SK-N-MC (cell line): ENCODE results near the gene SLC44A1.

ENCODE experiments used
- DNase-seq: peaks from one replicate; pipeline ENCODE4 v3.0.0-alpha.2; 2011; ENCODE audit warnings: low read depth, low spot score
- H3K27ac ChIP-seq: fragments of 200-600 bp; sonication (generic); 2 replicates; pipeline ENCODE4 v1.5.1; 2016; ENCODE audit warnings: mixed run types
- H3K36me3 ChIP-seq: fragments of 200-600 bp; sonication (generic); 2 replicates; pipeline ENCODE4 v1.6.1; 2017; ENCODE audit warnings: antibody characterized with exemption, low read length, mixed read lengths; ENCODE audit not compliant: insufficient read depth
- H3K4me3 ChIP-seq: fragments of 200-600 bp; sonication (generic); 2 replicates; pipeline ENCODE4 v1.5.1; 2016
- H3K9ac ChIP-seq: fragments of 200-600 bp; sonication (generic); 2 replicates; pipeline ENCODE4 v1.8.0; 2017; ENCODE audit warnings: mixed run types, mixed read lengths; ENCODE audit not compliant: insufficient read length
- H3K9me3 ChIP-seq: fragments of 200-600 bp; sonication (generic); 2 replicates; pipeline ENCODE4 v1.6.1; 2017; ENCODE audit warnings: low read depth, mild to moderate bottlenecking, antibody characterized with exemption, low read length, moderate library complexity, mixed read lengths
- EZH2 ChIP-seq: fragments of 200-600 bp; sonication (generic); IDR thresholded peaks from one replicate; pipeline ENCODE4 v1.6.1; 2017; ENCODE audit warnings: antibody characterized with exemption
- FOXP2 ChIP-seq: optimal IDR thresholded peaks from 2 replicates; pipeline ENCODE3; 2011; ENCODE audit warnings: mild to moderate bottlenecking, moderate library complexity; ENCODE audit not compliant: insufficient read depth; ENCODE audit errors: extremely low read length, control extremely low read depth
- POLR2AphosphoS5 ChIP-seq: IDR thresholded peaks from 2 replicates; pipeline ENCODE4 v1.6.1; 2012; ENCODE audit warnings: mild to moderate bottlenecking, low read depth, low read length, borderline replicate concordance

The SLC44A1 gene

GRCh38 chr9:105270711-105271110 is 26.3 kb downstream of the SLC44A1 start:
- Histone ChIP-seq H3K27ac (no peak overlapping the region), H3K36me3 (no peaks in the 10 kb centered on the region)

GRCh38 chr9:105273731-105274130 is 29.3 kb downstream of the SLC44A1 start:
- no peak overlapping the region for H3K9ac ChIP-seq
- no peak overlapping the region for H3K27ac ChIP-seq
- no peaks in the 10 kb centered on the region for H3K36me3 ChIP-seq
- no peak overlapping the region for H3K4me3 ChIP-seq
- TF ChIP-seq POLR2AphosphoS5: no peak
- no peak for TF ChIP-seq EZH2
- TF ChIP-seq FOXP2: no peak
- H3K9me3 ChIP-seq: no peaks in the 10 kb centered on the region
- DNase-seq: peak; percentile 58

More at GRCh38 chr9:105270711-105271110, 26.3 kb downstream of the SLC44A1 start:
- H3K4me3 ChIP-seq: no peak overlapping the region
- no peaks in the 10 kb centered on the region for H3K9me3 ChIP-seq
- H3K9ac ChIP-seq: no peak overlapping the region
- no peak for TF ChIP-seq FOXP2
- TF ChIP-seq EZH2: no peak
- TF ChIP-seq POLR2AphosphoS5: no peak
- DNase-seq: no peak

- Histone ChIP-seq H3K9me3 (no peaks in the 10 kb centered on the region), H3K36me3 (no peaks in the 10 kb centered on the region), H3K9ac (no peak overlapping the region), H3K27ac (no peak overlapping the region), H3K4me3 (no peak overlapping the region)
- no peak for DNase-seq
- no peak for TF ChIP-seq EZH2
- no peak for TF ChIP-seq POLR2AphosphoS5
- TF ChIP-seq FOXP2: no peak
Observed at GRCh38 chr9:105275111-105275510, 30.7 kb downstream of the SLC44A1 start.

- Histone ChIP-seq H3K4me3 (no peak overlapping the region), H3K9ac (no peak overlapping the region), H3K9me3 (no peaks in the 10 kb centered on the region), H3K36me3 (no peaks in the 10 kb centered on the region), H3K27ac (no peak overlapping the region)
- DNase-seq: no peak
- TF ChIP-seq POLR2AphosphoS5 (no peak), EZH2 (no peak), FOXP2 (no peak)
Observed at GRCh38 chr9:105275938-105276337, 31.5 kb downstream of the SLC44A1 start.

GRCh38 chr9:105278751-105279150 is 34.3 kb downstream of the SLC44A1 start:
- no peak for TF ChIP-seq POLR2AphosphoS5
- TF ChIP-seq FOXP2: no peak
- no peak for TF ChIP-seq EZH2
- DNase-seq: no peak
- H3K9me3 ChIP-seq: no peaks in the 10 kb centered on the region
- H3K36me3 ChIP-seq: no peaks in the 10 kb centered on the region
- no peak overlapping the region for H3K9ac ChIP-seq
- no peak overlapping the region for H3K4me3 ChIP-seq
- no peak overlapping the region for H3K27ac ChIP-seq

GRCh38 chr9:105280691-105281090 is 36.2 kb downstream of the SLC44A1 start:
- no peak overlapping the region for H3K9ac ChIP-seq
- H3K4me3 ChIP-seq: no peak overlapping the region
- H3K9me3 ChIP-seq: no peaks in the 10 kb centered on the region
- H3K36me3 ChIP-seq: no peaks in the 10 kb centered on the region
- no peak for DNase-seq
- no peak overlapping the region for H3K27ac ChIP-seq
- TF ChIP-seq POLR2AphosphoS5: no peak
- no peak for TF ChIP-seq FOXP2
- no peak for TF ChIP-seq EZH2

- no peak overlapping the region for H3K27ac ChIP-seq
- no peaks in the 10 kb centered on the region for H3K36me3 ChIP-seq
- no peak overlapping the region for H3K4me3 ChIP-seq
- no peaks in the 10 kb centered on the region for H3K9me3 ChIP-seq
- DNase-seq: no peak
- no peak overlapping the region for H3K9ac ChIP-seq
- no peak for TF ChIP-seq FOXP2
Observed at GRCh38 chr9:105281272-105281671, 36.8 kb downstream of the SLC44A1 start.

- H3K4me3 ChIP-seq: no peak overlapping the region
- H3K9me3 ChIP-seq: no peaks in the 10 kb centered on the region
- no peak for DNase-seq
- H3K36me3 ChIP-seq: no peaks in the 10 kb centered on the region
- TF ChIP-seq POLR2AphosphoS5: no peak
- TF ChIP-seq EZH2: no peak
- no peak for TF ChIP-seq FOXP2
- no peak overlapping the region for H3K9ac ChIP-seq
- H3K27ac ChIP-seq: no peak overlapping the region
Observed at GRCh38 chr9:105281926-105282325, 37.5 kb downstream of the SLC44A1 start.

GRCh38 chr9:105282870-105283621 is 38.6 kb downstream of the SLC44A1 start:
- no peak for TF ChIP-seq EZH2
- TF ChIP-seq POLR2AphosphoS5: no peak
- TF ChIP-seq FOXP2: no peak
- H3K9ac ChIP-seq: no peak overlapping the region
- no peaks in the 10 kb centered on the region for H3K36me3 ChIP-seq
- no peaks in the 10 kb centered on the region for H3K9me3 ChIP-seq
- H3K27ac ChIP-seq: no peak overlapping the region
- DNase-seq: no peak
- H3K4me3 ChIP-seq: no peak overlapping the region
